DMS153 (cell line): Measurements from ENCODE around the gene AGO1.
"Not testable (repeated sequence)": the region's sequence is repeated elsewhere in the genome, so short reads cannot be mapped to it uniquely, and the experiment has no call there.

Experiments used
- DNase-seq: peaks from one replicate; lab custom pipeline; 2025; lab: John Stamatoyannopoulos, UW

The AGO1 gene

GRCh38 chr1:35915693-35916092, 32.7 kb downstream of the AGO1 start:
- DNase-seq, result no peak

- DNase-seq, result no peak
Observed at GRCh38 chr1:35923791-35924221, 40.8 kb downstream of the AGO1 start.

GRCh38 chr1:35924838-35925237, 41.8 kb downstream of the AGO1 start:
- no peak for DNase-seq

DNA sequence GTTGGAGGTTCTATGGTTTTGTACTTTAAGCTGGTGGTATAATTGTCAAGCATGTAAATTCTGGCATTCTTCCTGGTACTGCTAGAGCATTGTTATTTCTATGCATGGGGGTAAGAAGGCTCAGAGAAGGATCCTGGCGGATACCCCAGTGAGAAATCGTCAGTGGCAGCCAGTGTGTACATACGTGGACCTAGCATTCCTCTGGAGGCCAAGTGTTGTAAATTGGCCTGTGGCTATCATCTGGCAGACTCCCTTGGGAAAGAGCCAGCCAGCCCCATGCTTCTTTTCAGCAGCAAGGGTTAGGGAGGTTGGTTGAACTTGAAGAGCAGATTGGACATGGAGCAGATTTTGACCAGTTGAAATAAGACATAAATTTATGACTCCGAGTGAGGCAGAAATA, 42.7 kb downstream of the AGO1 start:
- DNase-seq, result no peak

GRCh38 chr1:35927472-35927871, 44.5 kb downstream of the AGO1 start:
- DNase-seq, result no peak

DNA sequence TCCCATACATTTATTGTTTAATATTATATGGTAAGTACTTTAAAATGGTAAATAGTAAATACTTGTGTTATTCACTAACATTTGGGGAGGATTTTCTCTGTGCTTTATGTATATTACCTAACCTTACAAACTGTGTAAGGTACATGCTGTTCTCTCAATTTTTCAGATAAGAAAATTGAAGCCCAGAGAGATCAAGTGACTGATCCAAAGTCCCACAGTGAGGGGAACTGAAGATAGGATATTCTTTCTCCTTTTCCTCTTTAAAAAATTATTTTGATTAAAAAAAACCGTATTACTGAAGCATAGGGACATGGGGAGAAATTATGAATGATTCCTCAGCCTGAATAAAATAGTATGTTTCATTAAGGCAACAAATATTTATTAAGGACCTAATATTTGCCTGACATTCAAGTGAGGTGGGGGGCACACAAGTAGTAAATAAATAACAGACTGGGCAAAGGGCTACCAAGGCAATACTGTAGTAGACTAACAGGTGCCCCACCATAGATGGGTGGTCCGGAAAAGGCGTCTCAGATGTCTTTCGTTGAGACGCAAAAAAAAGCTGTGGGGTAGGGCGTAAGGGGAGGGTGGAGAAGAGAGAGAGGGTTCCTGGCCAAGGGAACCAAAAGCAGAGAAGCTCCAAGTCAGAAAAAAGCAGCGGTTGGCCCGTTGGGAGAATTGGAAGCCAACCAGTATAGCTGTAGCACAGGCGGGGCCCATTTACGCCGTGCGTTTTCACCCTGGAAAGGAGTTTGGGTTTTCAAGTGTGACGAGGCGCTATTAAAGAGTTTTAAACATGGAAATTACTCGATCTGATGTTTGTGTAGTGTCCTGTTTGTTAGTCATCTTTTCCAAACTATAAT, 47.0 kb downstream of the AGO1 start:
- DNase-seq, result peak; percentile 36

- peak; percentile 94 for DNase-seq
Observed at GRCh38 chr1:35930593-35931445, 47.8 kb downstream of the AGO1 start, which contains the start of gene AGO3. Gene AGO3, plus strand, starts transcription at chr1:35931105. Its CDS starts 322 bp downstream, at chr1:35931427.

DNA sequence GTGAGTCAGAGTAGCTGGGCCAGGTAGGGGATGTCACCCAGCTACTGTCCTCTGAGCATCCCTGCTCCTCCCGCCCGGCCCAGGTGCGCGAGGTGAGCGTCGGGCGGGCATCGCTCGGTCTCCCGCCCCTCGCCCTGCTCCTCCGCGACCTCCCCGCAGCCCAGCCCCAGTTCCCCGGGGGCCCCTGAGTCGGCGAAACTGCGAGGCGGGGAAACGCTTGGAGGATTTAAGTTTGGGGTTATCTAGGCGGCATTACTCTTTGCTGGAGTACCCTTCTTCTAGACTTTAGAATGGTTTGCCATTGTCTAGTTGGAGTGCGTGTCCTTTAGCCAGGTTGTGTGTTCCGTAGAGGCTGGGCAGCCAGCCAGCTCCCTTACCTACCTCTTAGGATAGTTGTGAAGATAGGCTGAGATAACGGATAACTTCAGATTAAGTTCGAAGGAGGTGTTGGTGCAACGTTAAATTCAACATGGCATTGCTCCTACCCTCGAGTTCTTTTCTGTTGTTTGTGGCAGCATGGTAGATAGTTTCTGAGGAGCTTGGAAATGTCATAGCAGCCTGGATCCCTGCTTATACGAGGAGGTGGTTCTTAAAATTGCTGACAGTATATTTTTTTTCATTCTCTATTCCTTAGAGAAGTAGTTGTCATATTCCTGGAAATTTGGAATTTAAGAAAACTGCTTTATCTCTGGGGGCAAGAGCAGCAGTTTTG, 48.6 kb downstream of the AGO1 start:
- DNase-seq, result peak; percentile 47

- DNase-seq, result no peak
Observed at GRCh38 chr1:35932158-35932636, 49.2 kb downstream of the AGO1 start.

DNA sequence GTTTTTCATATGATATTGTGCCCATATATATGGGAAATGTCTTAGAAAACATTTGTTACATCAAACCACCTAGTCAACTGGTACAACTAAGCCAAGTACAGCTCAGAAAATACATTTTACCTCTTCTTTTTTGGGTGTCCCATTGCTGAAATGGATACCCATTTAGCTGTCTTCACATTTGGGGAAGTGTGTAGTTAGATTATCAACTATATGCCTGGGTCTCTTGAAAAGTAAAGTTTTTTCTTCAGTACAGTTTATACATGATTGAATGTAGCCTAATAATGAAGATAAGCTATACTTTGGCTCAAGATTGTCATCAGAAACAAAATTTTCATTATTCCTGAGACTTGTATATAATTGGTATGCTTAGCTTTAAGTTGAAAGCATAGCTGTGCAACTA, 49.9 kb downstream of the AGO1 start:
- DNase-seq, result no peak

GRCh38 chr1:35935442-35936388, 52.7 kb downstream of the AGO1 start:
- DNase-seq, result no peak

DNA sequence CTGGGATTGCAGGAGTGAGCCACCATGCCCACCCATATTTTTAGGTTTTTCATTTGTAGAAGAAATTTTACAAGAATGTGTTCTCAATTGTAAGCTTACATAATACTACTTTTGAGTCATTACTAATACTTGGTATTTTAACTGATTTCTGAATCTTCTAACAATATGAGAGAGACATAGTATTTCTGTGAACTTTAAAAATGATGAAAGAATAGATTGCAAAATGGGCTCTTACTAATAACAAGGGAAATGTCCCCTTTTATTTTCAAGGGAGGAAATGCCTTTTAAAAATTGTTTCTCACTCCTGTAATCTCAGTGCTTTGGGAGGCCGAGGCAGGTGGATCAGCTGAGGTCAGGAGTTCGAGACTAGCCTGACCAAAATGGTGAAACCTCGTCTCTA, 53.8 kb downstream of the AGO1 start:
- no peak for DNase-seq

GRCh38 chr1:35939484-35939883, 56.5 kb downstream of the AGO1 start:
- no peak for DNase-seq

- DNase-seq, result no peak
Observed at GRCh38 chr1:35945327-35945726, 62.3 kb downstream of the AGO1 start.

DNA sequence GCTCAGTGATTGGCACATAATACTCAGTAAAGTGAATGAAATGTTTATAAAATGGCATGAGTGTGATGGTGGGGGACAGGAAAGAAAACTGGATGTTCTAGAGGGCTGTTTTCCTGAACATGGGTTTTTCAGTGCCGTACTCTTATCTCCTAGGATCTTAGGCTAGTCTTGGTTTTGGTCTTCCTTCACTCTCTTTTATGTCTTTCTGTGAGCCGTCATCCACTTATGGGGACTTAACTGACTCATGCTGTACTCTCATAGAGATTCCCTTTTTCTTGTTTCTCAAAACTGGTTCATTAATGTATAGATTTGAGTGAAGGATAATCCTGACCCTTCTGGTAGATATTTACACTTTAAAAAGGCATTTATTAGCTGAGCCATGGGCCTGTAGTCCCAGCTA, 64.5 kb downstream of the AGO1 start:
- no peak for DNase-seq

GRCh38 chr1:35958558-35958957, 75.5 kb downstream of the AGO1 start:
- no peak for DNase-seq

GRCh38 chr1:35959304-35959703, 76.3 kb downstream of the AGO1 start:
- no peak for DNase-seq

- DNase-seq, result no peak
Observed at GRCh38 chr1:35962952-35963351, 79.9 kb downstream of the AGO1 start.

- not testable (repeated sequence) for DNase-seq
Observed at GRCh38 chr1:35964277-35964676, 81.3 kb downstream of the AGO1 start.

- no peak for DNase-seq
Observed at GRCh38 chr1:35968396-35968795, 85.4 kb downstream of the AGO1 start.

GRCh38 chr1:35971601-35972000, 88.6 kb downstream of the AGO1 start:
- no peak for DNase-seq
